ENCODE results near the gene GULP1. TPM values are rescaled to one million over a fixed set of nuclear protein-coding genes. Genes with fewer than 3 reads are reported as not detected.
"Not testable (repeated sequence)": the region's sequence is repeated elsewhere in the genome, so short reads cannot be mapped to it uniquely, and the experiment has no call there.

GULP1 gene
- polyA plus RNA-seq, 12 donors: 18.2 to 31.0 (median 22.6) TPM; not detected in 1

- peak; percentile 71 for DNase-seq
Observed at GRCh38 chr2:188527141-188527540, 235.5 kb downstream of the GULP1 start.

GRCh38 chr2:188527581-188527993, 235.9 kb downstream of the GULP1 start:
- DNase-seq: peak; percentile 65

GRCh38 chr2:188529710-188530109, 238.0 kb downstream of the GULP1 start:
- no peak for DNase-seq

- DNase-seq: no peak
Observed at GRCh38 chr2:188534875-188535274, 243.2 kb downstream of the GULP1 start.

DNA sequence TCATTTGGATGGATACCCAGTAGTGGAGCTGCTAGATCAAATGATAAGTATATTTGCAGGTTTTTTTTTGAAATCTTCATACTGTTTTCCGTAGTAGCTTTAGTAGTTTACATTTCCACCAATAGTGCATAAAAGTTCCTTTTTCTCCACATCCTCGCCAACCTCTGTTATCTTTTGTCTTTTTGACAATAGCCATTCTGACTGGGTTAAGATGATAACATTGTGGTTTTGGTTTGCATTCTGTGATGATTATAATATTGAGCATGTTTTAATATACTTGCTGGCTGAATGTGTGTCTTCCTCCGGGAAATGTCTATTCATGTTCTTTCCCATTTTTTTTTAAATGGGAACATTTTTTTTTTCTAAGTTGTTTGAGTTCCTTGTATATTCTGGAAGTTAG, 260.0 kb downstream of the GULP1 start:
- no peak for DNase-seq

DNA sequence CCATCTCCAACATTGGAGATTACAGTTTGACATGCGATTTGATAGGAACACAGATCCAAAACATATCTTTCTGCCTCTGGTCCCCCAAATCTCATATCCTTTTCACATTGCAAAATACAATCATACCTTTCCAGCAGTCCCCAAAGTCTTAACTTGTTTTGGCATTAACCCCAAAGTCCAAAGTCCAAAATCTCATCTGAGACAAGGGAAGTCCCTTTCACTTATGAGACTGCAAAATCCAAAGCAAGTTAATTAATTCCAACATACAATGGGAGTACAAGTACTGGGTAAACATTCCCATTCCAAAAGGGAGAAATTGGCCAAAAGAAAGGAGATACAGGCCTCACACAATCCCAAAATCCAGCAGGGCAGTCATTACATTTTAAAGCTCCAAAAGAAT, 265.4 kb downstream of the GULP1 start:
- DNase-seq: no peak

- not testable (repeated sequence) for DNase-seq
Observed at GRCh38 chr2:188559455-188559854, 267.8 kb downstream of the GULP1 start.

GRCh38 chr2:188561473-188561979, 269.9 kb downstream of the GULP1 start:
- DNase-seq: no peak

DNA sequence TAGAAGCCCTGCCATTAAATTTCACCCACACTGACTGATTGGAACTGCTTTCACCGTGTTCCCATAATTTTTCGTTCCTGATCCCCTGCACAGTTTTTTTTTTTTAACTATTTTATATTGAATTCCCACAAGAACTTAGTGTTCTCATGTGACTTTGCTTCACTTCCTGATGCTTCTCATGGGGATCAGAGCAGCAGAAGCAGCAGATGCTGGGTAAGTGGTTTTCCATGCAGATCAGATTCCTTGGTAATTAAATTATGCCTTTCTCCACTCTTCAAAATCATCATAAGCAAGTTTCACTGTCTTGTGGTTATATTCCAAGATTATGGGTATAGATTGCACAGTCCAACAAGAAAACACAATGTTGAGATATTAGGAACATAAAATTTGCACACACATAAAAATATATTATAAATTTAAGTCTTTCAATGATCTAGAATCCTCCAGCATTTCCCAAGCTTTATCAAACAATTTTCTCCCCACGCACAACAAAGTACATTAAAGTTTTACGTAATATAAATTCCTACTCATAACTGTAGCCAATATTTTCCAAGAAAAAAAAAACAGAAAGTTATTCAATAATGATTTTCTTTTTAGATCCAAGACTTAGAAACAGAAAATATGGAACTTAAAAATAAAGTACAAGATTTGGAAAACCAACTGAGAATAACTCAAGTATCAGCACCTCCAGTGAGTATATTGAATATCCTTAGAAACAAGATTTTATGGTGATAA, 277.9 kb downstream of the GULP1 start:
- DNase-seq: no peak

DNA sequence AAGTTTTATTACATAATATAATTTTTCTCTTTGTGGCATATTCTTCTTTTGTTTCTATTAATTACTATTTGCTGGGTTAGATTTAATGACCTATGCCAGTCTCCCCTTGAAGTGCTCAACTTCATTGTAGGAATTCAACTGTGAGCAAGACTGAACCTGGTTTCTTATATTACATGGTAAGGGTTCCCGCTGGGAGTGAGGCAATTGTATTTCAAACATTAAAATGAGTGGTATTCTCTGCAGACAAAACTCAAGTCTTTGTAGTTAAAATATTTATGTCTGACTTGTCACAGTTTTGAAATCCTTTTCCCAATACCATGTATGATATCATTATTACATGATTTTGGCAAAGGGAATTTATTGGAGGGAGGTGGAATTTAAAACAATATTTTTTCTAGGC, 278.7 kb downstream of the GULP1 start:
- DNase-seq: no peak

DNA sequence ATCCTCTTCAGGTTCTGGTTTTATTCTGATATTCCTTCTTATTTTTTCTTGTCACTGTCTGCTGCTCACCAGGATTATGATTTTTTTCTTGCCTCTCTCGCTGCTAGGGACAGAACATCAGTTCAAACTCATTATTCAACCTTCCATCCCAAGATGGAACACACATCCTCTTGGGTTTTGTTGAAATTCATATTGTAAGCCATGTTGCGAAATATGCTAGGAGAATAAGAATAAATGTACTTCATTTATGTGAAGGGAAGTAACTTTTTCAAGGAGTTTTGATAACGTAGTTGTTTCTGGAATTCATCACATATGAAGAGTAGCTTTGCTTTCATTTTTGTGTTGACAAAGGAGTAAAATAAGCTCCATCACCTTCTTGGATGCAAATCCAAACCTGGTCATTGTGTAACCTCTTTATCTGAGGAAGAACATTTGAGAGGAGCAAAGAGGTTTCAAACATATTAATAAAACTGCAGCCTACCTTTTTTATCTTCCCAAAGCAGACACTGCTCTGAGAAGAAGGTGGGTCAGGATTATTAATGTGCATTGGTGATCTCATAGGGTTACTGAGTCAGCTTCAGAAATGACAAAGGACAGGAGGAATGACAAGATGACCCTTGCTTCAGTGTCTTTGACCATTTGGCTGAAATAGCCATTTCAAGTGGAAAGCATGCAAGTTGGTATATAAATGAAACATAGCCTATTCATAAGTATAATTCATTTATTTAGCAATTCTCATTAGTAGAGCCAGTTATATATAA, 280.0 kb downstream of the GULP1 start:
- DNase-seq: no peak

GRCh38 chr2:188572592-188572991, 280.9 kb downstream of the GULP1 start:
- no peak for DNase-seq

DNA sequence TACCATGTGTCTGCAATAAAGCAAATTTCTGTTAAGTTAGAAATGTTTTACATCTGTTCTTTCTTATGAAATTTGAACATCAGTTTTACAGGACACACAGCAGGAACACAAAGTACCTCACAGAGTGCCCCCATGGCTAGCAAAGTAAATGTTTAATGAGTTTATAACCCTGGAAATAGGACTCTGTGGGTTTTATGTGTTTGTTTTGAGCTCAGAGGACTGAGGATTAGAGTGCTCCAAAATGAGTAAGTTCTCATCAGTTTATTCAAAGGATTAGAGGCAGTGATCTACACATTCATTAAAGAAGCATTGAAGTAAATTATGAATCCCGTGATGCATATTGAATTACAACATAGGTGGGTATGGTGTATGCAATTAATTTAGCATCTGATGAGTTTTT, 281.8 kb downstream of the GULP1 start:
- no peak for DNase-seq

DNA sequence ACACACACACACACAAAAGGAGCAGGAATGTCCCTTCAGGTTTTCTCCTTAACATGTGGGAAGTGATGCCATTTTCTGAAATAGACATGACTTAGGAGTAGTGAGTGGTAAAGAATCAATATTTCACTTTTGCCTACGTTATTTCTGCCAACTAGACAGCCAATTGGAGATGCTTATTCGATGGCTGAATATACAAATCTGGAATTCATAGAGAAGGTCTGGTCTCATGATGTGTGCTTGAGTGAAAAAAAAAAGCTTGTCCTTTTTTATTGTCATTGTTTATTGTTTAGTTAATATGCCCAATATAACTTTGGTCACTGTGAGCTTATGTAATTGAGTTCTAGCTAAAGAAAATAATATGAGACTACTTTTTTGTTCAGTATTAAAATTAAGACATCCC, 284.3 kb downstream of the GULP1 start:
- DNase-seq: no peak

DNA sequence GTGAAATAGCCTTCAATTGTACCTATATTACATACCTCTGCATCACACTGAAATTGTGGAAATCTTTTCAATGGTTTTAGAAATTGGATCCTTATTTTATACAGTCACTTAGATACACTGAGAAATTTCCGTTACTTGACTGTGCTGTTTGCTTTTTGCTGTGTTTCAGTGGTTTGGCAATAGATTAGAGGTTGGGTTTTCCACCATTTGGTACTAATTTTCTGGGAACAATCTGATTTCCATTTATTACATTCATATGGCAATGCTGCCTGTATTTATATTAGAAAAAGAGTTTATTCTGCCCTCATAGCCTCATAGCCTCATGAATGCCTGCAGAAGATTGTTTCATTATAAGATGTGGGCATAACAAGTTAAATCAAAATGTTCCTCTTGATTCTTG, 285.0 kb downstream of the GULP1 start:
- no peak for DNase-seq

- no peak for DNase-seq
Observed at GRCh38 chr2:188577231-188577630, 285.6 kb downstream of the GULP1 start.

DNA sequence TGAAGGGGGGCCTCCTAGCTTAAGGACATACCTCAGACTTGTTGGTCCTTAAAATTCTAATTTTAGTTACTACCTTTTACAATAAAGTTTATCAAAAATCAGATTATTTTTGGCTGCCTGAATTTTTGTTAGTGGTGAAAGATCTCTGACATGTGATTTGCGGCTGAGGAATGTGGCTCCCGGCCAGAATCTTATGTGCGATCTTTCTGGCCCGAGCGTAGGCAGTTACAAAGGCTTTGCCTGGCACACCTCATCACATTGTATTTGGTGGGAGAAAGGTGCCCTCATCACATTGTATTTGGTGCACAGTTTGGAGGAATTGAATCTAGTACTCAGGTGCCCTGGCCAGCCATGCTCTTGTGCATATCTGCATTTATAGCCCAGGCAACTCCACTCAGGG, 289.1 kb downstream of the GULP1 start:
- no peak for DNase-seq

DNA sequence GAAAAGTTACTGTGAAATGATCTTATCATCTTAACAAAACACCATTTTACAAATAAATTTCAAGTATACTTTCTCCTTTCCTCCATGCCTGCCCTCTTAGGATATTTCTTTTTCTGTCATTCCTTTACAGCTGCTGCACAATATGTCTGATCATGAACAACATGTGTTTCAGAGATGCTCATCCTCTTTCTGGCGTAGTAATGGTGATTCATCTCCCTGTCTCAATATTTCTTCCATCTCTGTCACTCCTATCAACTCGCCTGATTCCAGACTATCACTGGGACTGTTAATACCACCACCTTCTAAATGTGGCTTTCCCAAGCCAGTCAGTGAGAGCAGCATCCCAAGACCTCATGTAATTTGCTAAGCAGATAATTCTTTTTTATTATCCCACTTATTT, 290.5 kb downstream of the GULP1 start:
- no peak for DNase-seq

DNA sequence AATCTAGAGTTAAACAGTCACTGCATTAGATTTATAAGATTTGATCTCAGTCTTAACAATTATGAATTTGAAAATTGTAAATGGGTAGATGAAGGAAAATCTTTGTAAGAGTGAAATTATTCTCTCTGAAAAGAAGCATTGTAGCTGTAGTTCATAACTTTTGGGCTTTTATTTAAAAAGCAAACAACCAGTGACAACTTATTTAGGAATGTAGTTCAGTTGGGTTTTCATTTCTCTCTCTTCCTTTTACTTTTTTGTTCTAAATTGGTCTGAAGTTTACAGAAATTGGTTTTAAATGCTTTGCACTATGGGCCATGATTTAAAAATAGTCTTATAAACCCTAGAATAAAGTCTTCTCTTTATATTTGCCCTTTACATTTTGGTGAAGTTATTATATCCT, 296.6 kb downstream of the GULP1 start:
- DNase-seq: no peak

DNA sequence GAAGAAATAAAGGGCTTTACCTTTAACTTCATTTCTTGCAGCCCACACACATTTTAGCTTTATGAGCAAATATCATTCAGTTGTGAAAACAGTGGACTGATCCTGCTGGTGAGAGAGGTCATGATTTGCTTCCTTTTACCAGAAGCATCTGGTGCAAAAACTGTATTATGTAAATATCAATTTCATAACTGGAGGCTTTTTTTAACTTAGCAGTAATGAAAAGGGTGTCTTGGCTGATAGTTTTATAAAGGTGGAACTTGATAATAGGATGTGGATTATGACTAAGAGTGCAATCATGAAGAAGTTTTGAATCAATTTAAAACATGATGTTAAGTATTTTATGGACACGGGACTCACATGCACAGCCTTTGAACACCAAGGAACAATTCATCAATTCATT, 304.4 kb downstream of the GULP1 start:
- no peak for DNase-seq

DNA sequence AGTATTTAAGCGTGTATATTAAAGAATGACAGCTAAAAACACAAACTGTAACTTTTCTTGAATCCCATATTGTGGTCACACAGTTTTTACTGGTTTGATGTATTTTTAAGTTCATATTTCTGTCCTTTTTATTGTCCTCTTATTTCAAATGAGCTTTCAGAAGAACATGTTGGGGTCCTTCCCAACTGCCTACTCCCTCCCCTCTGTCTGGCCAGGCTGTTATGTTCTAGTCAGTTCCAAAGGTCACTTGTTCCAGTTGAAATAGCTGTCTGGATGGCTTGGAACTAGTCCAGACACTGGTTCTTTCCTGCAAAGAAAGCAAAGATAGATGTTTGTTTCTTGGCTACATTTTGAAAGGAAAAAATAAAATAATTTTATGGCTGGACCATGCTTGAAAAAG, 306.9 kb downstream of the GULP1 start:
- no peak for DNase-seq

- no peak for DNase-seq
Observed at GRCh38 chr2:188599140-188599539, 307.5 kb downstream of the GULP1 start.

GRCh38 chr2:188600536-188601210, 309.0 kb downstream of the GULP1 start:
- no peak for DNase-seq
